Measurements from ENCODE around the gene MYL10. TPM values are rescaled to one million over a fixed set of nuclear protein-coding genes. Genes with fewer than 3 reads are reported as not detected.

The MYL10 gene
- polyA plus RNA-seq, 2 of the 4 experiments (the other 2 are of a cell fraction), result not detected

DNA sequence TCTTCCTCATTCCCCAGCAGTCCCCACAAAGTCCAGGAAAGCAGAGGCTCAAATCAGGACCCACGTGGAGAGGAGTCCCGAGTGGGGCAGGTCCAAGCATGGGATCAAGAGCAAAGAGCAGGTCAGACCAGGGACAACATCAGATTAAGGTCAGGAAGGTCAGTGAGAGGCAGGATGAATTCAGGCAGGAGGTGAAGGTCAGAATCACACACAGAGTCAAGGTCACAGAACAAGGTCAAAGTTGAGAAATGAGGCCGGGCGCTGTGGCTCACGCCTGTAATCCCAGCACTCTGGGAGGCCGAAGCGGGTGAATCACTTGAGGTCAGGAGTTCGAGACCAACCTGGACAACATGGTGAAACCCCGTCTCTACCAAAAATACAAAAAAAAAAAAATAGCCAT is 2.3 kb downstream of the MYL10 start:
- FAIRE-seq (no peak), ATAC-seq (no peak), DNase-seq (ENCODE audit: low read depth in 1 of 2, low spot score in 1 of 2) (no peak)
- WGBS (ENCODE audit: missing lambda C conversion rate), result 83% methylated on average over 9 of the region's 9 CpGs
- Histone ChIP-seq H3K4me2 (no peak overlapping the region), H3K4me3 (no peak overlapping the region), H3K9me3 (no peaks in the 10 kb centered on the region), H3K27ac (no peak overlapping the region), H3K4me1 (peaks cover 3% of the 10 kb centered on the region; the same call in 2 of the 3 replicates)
- POLR2A ChIA-PET, result no interaction called here
- TF ChIP-seq NPAS2 (CRISPR knock-in tag; IDR thresholded peaks at IDR 0.05; ENCODE audit: borderline replicate concordance), result no peak
- TF ChIP-seq NFE2L2 (conservative IDR thresholded peaks at IDR 0.05; ENCODE audit: low read length), result no peak
- TF ChIP-seq CBX8 (IDR thresholded peaks at IDR 0.05), result no peak
- no peak for TF ChIP-seq RNF2 (IDR thresholded peaks at IDR 0.05; ENCODE audit: borderline replicate concordance, low read depth)
- no peak for TF ChIP-seq RARB (CRISPR knock-in tag; IDR thresholded peaks at IDR 0.05)
- TF ChIP-seq BHLHE40 (IDR thresholded peaks at IDR 0.05; ENCODE audit: low read depth, low read length), result no peak
- no peak for TF ChIP-seq CHD4 (IDR thresholded peaks at IDR 0.05; ENCODE audit: borderline replicate concordance)
- TF ChIP-seq SREBF2 (IDR thresholded peaks at IDR 0.05), result no peak
- TF ChIP-seq TP53 (CRISPR knock-in tag; IDR thresholded peaks at IDR 0.05), result no peak
- no peak for TF ChIP-seq HOXB13 (CRISPR knock-in tag; IDR thresholded peaks at IDR 0.05; ENCODE audit: low read depth)
- no peak for TF ChIP-seq FOXS1 (CRISPR knock-in tag; IDR thresholded peaks at IDR 0.05)
- CTCF ChIA-PET, result interaction anchor here (0.8 kb wide), 1 partner anchor 24 kb away, joined by 3 read pairs; no protein-coding TSS in a partner anchor

DNA sequence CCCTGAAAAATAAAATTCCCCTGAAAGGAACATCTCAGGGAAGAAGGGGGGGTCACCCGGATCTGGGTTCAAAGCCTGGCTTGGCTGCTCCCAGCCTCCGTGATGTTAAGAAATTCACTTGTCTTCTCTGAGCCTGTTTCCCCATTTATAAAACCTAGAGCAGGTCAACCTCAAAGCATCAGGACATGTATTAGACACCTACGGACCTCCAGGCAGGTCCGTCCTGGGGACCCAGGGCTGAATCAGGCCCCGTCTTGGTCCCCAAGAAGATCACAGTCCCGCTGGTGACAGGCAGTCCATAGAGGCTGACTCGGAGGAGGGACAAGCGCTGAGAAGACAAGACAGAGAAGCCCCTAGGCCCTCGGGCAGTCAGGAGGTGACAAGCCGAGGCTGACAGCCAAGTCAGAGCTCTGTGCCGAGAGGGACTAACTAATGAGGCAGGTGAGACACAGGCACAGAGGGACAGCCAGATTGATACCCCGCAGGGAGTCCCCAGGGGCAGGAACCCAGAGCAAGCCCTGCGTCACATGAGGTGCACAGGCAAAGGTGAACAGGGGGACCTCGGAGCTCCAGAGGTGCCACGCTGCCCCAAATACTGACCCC is 2.9 kb downstream of the MYL10 start:
- H3K4me1 ChIP-seq, result peaks cover 2% of the 10 kb centered on the region; the same call in 2 of the 3 replicates
- no peaks in the 10 kb centered on the region for H3K9me3 ChIP-seq
- FAIRE-seq (no peak), ATAC-seq (no peak; a peak in 1 of 6 replicates), DNase-seq (ENCODE audit: low read depth in 1 of 2, low spot score in 1 of 2) (no peak)
- ChIA-PET POLR2A (no interaction called here), CTCF (interaction anchor here (0.5 kb wide), 1 partner anchor 797 kb away, joined by 3 read pairs; no protein-coding TSS in a partner anchor)
- no peak overlapping the region for H3K27ac ChIP-seq
- WGBS (ENCODE audit: missing lambda C conversion rate), result 62% methylated on average over 14 of the region's 15 CpGs
- H3K4me2 ChIP-seq, result no peak overlapping the region
- TF ChIP-seq, protein P1, sequence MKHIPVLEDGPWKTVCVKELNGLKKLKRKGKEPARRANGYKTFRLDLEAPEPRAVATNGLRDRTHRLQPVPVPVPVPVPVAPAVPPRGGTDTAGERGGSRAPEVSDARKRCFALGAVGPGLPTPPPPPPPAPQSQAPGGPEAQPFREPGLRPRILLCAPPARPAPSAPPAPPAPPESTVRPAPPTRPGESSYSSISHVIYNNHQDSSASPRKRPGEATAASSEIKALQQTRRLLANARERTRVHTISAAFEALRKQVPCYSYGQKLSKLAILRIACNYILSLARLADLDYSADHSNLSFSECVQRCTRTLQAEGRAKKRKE (CRISPR knock-in tag; IDR thresholded peaks at IDR 0.05; ENCODE audit: low read depth), result no peak
- TF ChIP-seq POLR2AphosphoS2 (conservative IDR thresholded peaks at IDR 0.05; ENCODE audit: low read length), result no peak
- no peak for TF ChIP-seq FOSB (CRISPR knock-in tag; IDR thresholded peaks at IDR 0.05)
- TF ChIP-seq HOXA7 (CRISPR knock-in tag; IDR thresholded peaks at IDR 0.05), result no peak
- no peak for TF ChIP-seq CHD4 (IDR thresholded peaks at IDR 0.05; ENCODE audit: borderline replicate concordance)
- TF ChIP-seq CBX8 (IDR thresholded peaks at IDR 0.05), result no peak
- no peak for TF ChIP-seq FOXS1 (CRISPR knock-in tag; IDR thresholded peaks at IDR 0.05)
- TF ChIP-seq, protein P2, sequence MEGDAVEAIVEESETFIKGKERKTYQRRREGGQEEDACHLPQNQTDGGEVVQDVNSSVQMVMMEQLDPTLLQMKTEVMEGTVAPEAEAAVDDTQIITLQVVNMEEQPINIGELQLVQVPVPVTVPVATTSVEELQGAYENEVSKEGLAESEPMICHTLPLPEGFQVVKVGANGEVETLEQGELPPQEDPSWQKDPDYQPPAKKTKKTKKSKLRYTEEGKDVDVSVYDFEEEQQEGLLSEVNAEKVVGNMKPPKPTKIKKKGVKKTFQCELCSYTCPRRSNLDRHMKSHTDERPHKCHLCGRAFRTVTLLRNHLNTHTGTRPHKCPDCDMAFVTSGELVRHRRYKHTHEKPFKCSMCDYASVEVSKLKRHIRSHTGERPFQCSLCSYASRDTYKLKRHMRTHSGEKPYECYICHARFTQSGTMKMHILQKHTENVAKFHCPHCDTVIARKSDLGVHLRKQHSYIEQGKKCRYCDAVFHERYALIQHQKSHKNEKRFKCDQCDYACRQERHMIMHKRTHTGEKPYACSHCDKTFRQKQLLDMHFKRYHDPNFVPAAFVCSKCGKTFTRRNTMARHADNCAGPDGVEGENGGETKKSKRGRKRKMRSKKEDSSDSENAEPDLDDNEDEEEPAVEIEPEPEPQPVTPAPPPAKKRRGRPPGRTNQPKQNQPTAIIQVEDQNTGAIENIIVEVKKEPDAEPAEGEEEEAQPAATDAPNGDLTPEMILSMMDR (IDR thresholded peaks at IDR 0.05), result no peak
- TF ChIP-seq JUNB (IDR thresholded peaks at IDR 0.05), result no peak
- no peak for TF ChIP-seq NR3C1 (IDR thresholded peaks at IDR 0.05)
- TF ChIP-seq, protein P3, sequence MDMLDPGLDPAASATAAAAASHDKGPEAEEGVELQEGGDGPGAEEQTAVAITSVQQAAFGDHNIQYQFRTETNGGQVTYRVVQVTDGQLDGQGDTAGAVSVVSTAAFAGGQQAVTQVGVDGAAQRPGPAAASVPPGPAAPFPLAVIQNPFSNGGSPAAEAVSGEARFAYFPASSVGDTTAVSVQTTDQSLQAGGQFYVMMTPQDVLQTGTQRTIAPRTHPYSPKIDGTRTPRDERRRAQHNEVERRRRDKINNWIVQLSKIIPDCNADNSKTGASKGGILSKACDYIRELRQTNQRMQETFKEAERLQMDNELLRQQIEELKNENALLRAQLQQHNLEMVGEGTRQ (IDR thresholded peaks at IDR 0.05), result no peak
- TF ChIP-seq RCOR1 (IDR thresholded peaks at IDR 0.05; ENCODE audit: low read depth, low read length), result no peak
- no peak for TF ChIP-seq CEBPB (IDR thresholded peaks at IDR 0.05)
- TF ChIP-seq PHF8 (IDR thresholded peaks at IDR 0.05; ENCODE audit: borderline replicate concordance, low read depth), result no peak
- no peak overlapping the region for H3K4me3 ChIP-seq

Data from A549 (cell line).